Measurements from ENCODE around the gene SH3BP1.

The SH3BP1 gene

DNA sequence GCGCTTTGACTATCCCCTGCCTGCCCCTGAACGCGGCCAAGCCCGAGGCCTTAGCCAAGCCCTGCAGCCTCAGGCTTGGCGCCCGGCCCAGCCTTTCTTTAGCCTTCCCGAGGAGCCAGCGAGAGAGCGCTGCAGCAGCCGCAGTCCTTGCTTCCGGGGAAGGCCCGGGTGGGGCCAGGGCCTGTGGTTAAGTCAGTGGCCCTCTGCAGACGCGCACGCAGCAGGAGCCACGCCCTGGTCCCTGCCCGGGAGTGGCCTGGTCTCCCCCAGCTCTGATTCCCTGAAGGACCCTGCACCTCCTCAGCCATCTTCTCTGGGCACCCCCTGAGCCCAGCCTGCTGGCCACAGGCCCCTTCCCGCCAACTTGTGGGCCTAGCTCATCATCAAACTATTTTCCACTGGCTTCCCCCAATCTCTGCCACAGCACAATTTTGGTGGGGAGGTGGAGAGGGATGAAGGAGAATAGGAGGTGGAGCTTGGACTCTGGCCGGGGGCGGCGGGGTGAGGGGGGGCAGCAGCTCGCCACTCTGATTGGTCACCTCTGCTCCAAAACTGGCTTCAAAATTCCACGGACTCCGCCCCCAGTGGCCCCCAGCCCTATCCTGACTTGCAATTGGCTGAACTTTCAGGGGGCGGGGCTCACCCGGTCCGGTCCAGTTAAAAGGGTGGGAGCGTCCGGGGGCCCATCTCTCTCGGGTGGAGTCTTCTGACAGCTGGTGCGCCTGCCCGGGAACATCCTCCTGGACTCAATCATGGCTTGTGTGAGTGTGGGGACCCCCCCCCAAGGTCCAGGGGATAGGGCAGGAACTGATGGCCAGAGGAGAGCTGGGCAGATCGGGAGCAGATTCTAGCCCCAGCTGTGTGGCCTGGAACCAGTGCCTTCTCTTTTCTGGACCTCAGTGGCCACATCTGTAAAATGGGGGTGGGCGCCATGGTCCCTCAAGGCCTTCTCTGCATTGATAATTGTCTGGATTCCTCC lies 35.8 kb downstream of the SH3BP1 start, which contains the start of gene LGALS1:
Gene LGALS1 (plus strand): TSS at position 686 of the 979 bp plus-strand sequence. CDS start 67 bp downstream, at position 753.
- 11% methylated on average over 18 of the region's 34 CpGs for WGBS (ENCODE audit: insufficient coverage)
- ChIA-PET CTCF (interaction anchor here (0.6 to 39.6 kb wide), 5 partner anchors 2 to 38 kb away, joined by 3 to 672 read pairs (median 494); partner anchors contain the start of genes LGALS1, NOL12, PDXP and SH3BP1), POLR2A (no interaction called here)
- Histone ChIP-seq H3K27me3 (replicated peaks in 2 of 5; ENCODE audit: control insufficient read depth in 4 of 5, insufficient read depth in 5 of 5, low read length in 4 of 5) (no peaks in the 10 kb centered on the region), H3K9me3 (ENCODE audit: control extremely low read depth in 1 of 5, control insufficient read depth in 4 of 5, insufficient read depth in 2 of 5, low read depth in 1 of 5, low read length in 4 of 5) (no peaks in the 10 kb centered on the region), H3K4me1 (ENCODE audit: control extremely low read depth in 1 of 4, control insufficient read depth in 4 of 4, insufficient read depth in 4 of 4, low read length in 3 of 4) (peaks cover 5 to 80% (median 72%) of the 10 kb centered on the region in 4 experiments), H3K36me3 (ENCODE audit: control insufficient read depth in 4 of 4, insufficient read depth in 4 of 4, low read length in 3 of 4) (peaks cover 0 to 11% (median 2%) of the 10 kb centered on the region in 4 experiments), H3K27ac (ENCODE audit: insufficient read depth in 1 of 2, low read depth in 1 of 2, low read length in 2 of 2, poor library complexity in 1 of 2, severe bottlenecking in 2 of 2) (peak within 1 kb of the TSS; percentile 81 to 90), H3K4me3 (ENCODE audit: control insufficient read depth in 1 of 7, extremely low read depth in 1 of 7, insufficient read depth in 4 of 7, low read depth in 2 of 7, low read length in 6 of 7) (peak within 1 kb of the TSS in 6 of 7 experiments; percentile 48 to 76 (median 56))
- peak; percentile 73 to 90 (median 82) for DNase-seq

DNA sequence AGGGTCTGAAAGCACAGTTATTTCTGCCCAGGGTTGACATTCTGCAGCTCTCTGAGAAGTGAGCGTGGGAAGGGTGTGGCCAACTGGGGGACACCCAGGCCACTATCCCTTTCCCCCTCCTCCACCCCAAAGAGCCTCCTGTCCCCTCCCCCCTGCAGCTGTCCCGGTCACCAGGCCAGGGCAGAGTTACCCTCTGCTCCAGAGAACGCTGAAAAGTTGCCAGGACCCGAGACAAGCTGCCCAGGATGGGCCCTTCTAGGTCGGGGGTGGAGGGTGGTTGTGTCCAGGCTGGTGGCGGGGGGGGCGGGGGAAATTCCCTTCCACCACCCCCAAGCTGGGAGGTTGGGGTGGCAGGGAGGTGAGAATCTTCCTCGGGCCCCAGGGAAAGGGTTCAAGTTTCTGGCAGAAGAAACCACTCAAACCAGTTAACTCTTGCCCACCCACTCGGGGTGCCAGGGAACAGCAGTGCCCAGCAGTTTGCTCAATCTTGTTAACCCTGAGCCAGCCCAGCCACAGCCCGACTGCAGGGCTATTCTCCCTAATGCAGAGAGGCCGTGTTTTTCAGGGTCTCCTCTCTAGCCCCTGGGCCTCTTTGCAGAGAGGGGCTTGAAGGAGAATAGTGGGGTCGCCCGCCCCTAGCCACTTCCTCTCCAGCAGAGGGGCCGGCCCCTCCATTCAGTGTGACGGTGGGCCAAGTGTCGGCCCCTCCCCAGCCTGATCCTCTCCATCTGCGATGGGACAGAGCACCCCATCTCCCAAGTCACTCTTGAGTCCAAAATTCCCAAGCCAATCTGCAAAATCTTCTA lies 36.7 kb downstream of the SH3BP1 start:
- H3K9me3 ChIP-seq (ENCODE audit: control extremely low read depth in 1 of 5, control insufficient read depth in 4 of 5, insufficient read depth in 2 of 5, low read depth in 1 of 5, low read length in 4 of 5): no peaks in the 10 kb centered on the region
- 6% methylated on average over 9 of the region's 17 CpGs for WGBS (ENCODE audit: insufficient coverage)
- no peaks in the 10 kb centered on the region for H3K27me3 ChIP-seq (replicated peaks in 2 of 5; ENCODE audit: control insufficient read depth in 4 of 5, insufficient read depth in 5 of 5, low read length in 4 of 5)
- ChIA-PET POLR2A (interaction anchor here (1.6 kb wide), 1 partner anchor 15 kb away, joined by 5 read pairs; no protein-coding TSS in a partner anchor), CTCF (interaction anchor here (1.8 to 39.6 kb wide), 4 partner anchors 2 to 38 kb away, joined by 5 to 672 read pairs (median 494); partner anchors contain the start of genes LGALS1, NOL12, PDXP and SH3BP1)
- peak in 2 of 3 donors; percentile 22 to 33 for DNase-seq
- peak overlapping the region; percentile 81 to 90 for H3K27ac ChIP-seq (ENCODE audit: insufficient read depth in 1 of 2, low read depth in 1 of 2, low read length in 2 of 2, poor library complexity in 1 of 2, severe bottlenecking in 2 of 2)
- peaks cover 5 to 76% (median 70%) of the 10 kb centered on the region in 4 experiments for H3K4me1 ChIP-seq (ENCODE audit: control extremely low read depth in 1 of 4, control insufficient read depth in 4 of 4, insufficient read depth in 4 of 4, low read length in 3 of 4)
- peak overlapping the region in 6 of 7 experiments; percentile 48 to 76 (median 56) for H3K4me3 ChIP-seq (ENCODE audit: control insufficient read depth in 1 of 7, extremely low read depth in 1 of 7, insufficient read depth in 4 of 7, low read depth in 2 of 7, low read length in 6 of 7)
- H3K36me3 ChIP-seq (ENCODE audit: control insufficient read depth in 4 of 4, insufficient read depth in 4 of 4, low read length in 3 of 4): peaks cover 0 to 11% (median 2%) of the 10 kb centered on the region in 4 experiments

DNA sequence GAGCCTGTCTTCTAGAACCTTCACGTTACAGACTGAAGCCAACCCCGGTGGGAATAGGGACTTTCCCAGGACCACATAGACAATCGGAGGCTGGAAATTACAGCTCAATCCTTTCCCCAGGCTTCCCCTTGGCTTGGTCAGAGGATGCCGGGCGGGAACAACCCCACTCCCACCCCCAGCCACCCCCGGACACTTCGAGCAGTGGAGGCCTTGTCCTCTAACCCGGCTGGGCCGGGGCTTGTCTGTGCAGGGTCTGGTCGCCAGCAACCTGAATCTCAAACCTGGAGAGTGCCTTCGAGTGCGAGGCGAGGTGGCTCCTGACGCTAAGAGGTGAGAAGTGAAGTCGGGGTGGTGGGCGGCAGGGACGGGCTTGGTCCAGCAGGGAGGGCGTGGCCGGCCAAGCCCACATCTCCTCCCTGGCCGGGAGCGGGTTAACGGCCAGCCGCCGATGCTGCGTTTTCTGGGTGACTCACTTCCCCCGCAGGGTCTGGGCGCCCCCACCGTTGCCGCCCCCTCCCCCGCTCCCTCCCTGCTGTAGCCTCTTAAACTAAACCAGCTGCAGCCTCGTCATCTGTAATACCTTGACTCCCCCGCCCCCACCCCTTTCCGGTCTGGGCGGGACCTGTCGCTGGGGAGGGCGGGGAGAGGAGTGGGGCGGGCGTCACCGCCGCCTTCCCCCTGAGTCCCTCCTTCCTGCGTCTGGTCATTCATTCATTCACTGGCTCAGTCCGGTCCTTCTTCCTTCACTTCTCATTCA lies 37.4 kb downstream of the SH3BP1 start:
- Histone ChIP-seq H3K27ac (ENCODE audit: insufficient read depth in 1 of 2, low read depth in 1 of 2, low read length in 2 of 2, poor library complexity in 1 of 2, severe bottlenecking in 2 of 2) (peak overlapping the region; percentile 81 to 90), H3K27me3 (replicated peaks in 2 of 5; ENCODE audit: control insufficient read depth in 4 of 5, insufficient read depth in 5 of 5, low read length in 4 of 5) (no peaks in the 10 kb centered on the region), H3K4me1 (ENCODE audit: control extremely low read depth in 1 of 4, control insufficient read depth in 4 of 4, insufficient read depth in 4 of 4, low read length in 3 of 4) (peaks cover 5 to 75% (median 68%) of the 10 kb centered on the region in 4 experiments), H3K9me3 (ENCODE audit: control extremely low read depth in 1 of 5, control insufficient read depth in 4 of 5, insufficient read depth in 2 of 5, low read depth in 1 of 5, low read length in 4 of 5) (no peaks in the 10 kb centered on the region), H3K4me3 (ENCODE audit: control insufficient read depth in 1 of 7, extremely low read depth in 1 of 7, insufficient read depth in 4 of 7, low read depth in 2 of 7, low read length in 6 of 7) (peak overlapping the region in 6 of 7 experiments; percentile 48 to 76 (median 64)), H3K36me3 (ENCODE audit: control insufficient read depth in 4 of 4, insufficient read depth in 4 of 4, low read length in 3 of 4) (peaks cover 0 to 11% (median 2%) of the 10 kb centered on the region in 4 experiments)
- CTCF ChIA-PET: interaction anchor here (1.7 to 39.6 kb wide), 3 partner anchors 13 to 39 kb away, joined by 5 to 672 read pairs (median 494); partner anchors contain the start of genes LGALS1, PDXP and SH3BP1
- DNase-seq: peak; percentile 93 to 98 (median 98)
- POLR2A ChIA-PET: interaction anchor here (1.4 to 1.6 kb wide), 2 partner anchors 16 to 18 kb away, joined by 5 read pairs; partner anchors contain the start of gene PDXP
- under 1% methylated on average over 34 of the region's 42 CpGs for WGBS (ENCODE audit: insufficient coverage)

DNA sequence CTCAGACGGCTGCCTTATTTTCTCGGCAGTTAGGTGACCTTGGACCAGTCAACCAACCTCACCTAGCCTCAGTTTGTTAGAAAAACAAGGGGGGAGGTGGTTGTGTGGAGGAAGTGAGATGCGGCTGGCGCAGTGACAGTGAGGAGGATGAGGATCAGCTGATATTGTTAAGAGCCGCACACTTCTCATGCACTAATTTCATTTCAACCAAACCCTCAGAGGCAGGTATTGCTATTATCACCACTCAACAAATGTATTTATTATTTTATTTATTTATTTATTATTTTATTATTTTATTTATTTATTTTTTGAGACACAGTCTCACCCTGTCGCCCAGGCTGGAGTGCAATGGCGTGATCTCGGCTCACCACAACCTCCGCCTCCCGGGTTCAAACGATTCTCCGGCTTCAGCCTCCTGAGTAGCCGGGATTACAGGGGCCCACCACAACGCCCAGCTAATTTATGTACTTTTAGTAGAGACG lies 38.1 kb downstream of the SH3BP1 start:
- no peak for DNase-seq
- Histone ChIP-seq H3K27me3 (replicated peaks in 2 of 5; ENCODE audit: control insufficient read depth in 4 of 5, insufficient read depth in 5 of 5, low read length in 4 of 5) (no peaks in the 10 kb centered on the region), H3K27ac (ENCODE audit: insufficient read depth in 1 of 2, low read depth in 1 of 2, low read length in 2 of 2, poor library complexity in 1 of 2, severe bottlenecking in 2 of 2) (peak overlapping the region; percentile 36 to 90), H3K4me3 (ENCODE audit: control insufficient read depth in 1 of 7, extremely low read depth in 1 of 7, insufficient read depth in 4 of 7, low read depth in 2 of 7, low read length in 6 of 7) (peak overlapping the region in 6 of 7 experiments; percentile 35 to 76 (median 62)), H3K9me3 (ENCODE audit: control extremely low read depth in 1 of 5, control insufficient read depth in 4 of 5, insufficient read depth in 2 of 5, low read depth in 1 of 5, low read length in 4 of 5) (no peaks in the 10 kb centered on the region), H3K36me3 (ENCODE audit: control insufficient read depth in 4 of 4, insufficient read depth in 4 of 4, low read length in 3 of 4) (peaks cover 0 to 11% (median 2%) of the 10 kb centered on the region in 4 experiments), H3K4me1 (ENCODE audit: control extremely low read depth in 1 of 4, control insufficient read depth in 4 of 4, insufficient read depth in 4 of 4, low read length in 3 of 4) (peaks cover 4 to 69% (median 62%) of the 10 kb centered on the region in 4 experiments)
- 80% methylated on average over 9 of the region's 15 CpGs for WGBS (ENCODE audit: insufficient coverage)
- ChIA-PET POLR2A (interaction anchor here (1.4 to 1.6 kb wide), 2 partner anchors 16 to 19 kb away, joined by 5 read pairs; partner anchors contain the start of gene PDXP), CTCF (interaction anchor here (1.7 to 39.6 kb wide), 3 partner anchors 14 to 40 kb away, joined by 5 to 672 read pairs (median 494); partner anchors contain the start of genes LGALS1, PDXP and SH3BP1)

DNA sequence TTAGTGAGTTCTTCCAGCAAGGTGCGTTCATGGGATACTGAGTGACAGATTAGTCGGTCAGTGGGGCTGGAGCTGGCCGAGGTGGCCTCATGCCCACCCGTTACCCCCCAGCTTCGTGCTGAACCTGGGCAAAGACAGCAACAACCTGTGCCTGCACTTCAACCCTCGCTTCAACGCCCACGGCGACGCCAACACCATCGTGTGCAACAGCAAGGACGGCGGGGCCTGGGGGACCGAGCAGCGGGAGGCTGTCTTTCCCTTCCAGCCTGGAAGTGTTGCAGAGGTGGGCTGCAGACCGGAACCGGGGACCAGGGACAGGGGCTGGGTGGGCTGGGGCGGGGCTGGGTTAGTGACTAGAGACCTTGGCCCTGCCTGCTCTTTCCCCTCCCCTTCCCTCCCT lies 38.9 kb downstream of the SH3BP1 start:
- POLR2A ChIA-PET: no interaction called here
- CTCF ChIA-PET: interaction anchor here (1.7 to 39.6 kb wide), 3 partner anchors 15 to 41 kb away, joined by 5 to 672 read pairs (median 494); partner anchors contain the start of genes LGALS1, PDXP and SH3BP1
- H3K27ac ChIP-seq (ENCODE audit: insufficient read depth in 1 of 2, low read depth in 1 of 2, low read length in 2 of 2, poor library complexity in 1 of 2, severe bottlenecking in 2 of 2): no peak overlapping the region
- no peaks in the 10 kb centered on the region for H3K9me3 ChIP-seq (ENCODE audit: control extremely low read depth in 1 of 5, control insufficient read depth in 4 of 5, insufficient read depth in 2 of 5, low read depth in 1 of 5, low read length in 4 of 5)
- 93% methylated on average over 17 of the region's 18 CpGs for WGBS (ENCODE audit: insufficient coverage)
- peaks cover 0 to 11% (median 2%) of the 10 kb centered on the region in 4 experiments for H3K36me3 ChIP-seq (ENCODE audit: control insufficient read depth in 4 of 4, insufficient read depth in 4 of 4, low read length in 3 of 4)
- no peaks in the 10 kb centered on the region for H3K27me3 ChIP-seq (replicated peaks in 2 of 5; ENCODE audit: control insufficient read depth in 4 of 5, insufficient read depth in 5 of 5, low read length in 4 of 5)
- H3K4me3 ChIP-seq (ENCODE audit: control insufficient read depth in 1 of 7, extremely low read depth in 1 of 7, insufficient read depth in 4 of 7, low read depth in 2 of 7, low read length in 6 of 7): no peak overlapping the region
- no peak for DNase-seq
- H3K4me1 ChIP-seq (ENCODE audit: control extremely low read depth in 1 of 4, control insufficient read depth in 4 of 4, insufficient read depth in 4 of 4, low read length in 3 of 4): peaks cover 3 to 60% (median 54%) of the 10 kb centered on the region in 4 experiments

All from common myeloid progenitor, CD34-positive (primary cell).